Activated CD8-positive, alpha-beta T cell treated with anti-CD3 and anti-CD28 coated beads for 36 hours (primary cell): ENCODE data around the gene FAM120A. TPM values are rescaled to one million over a fixed set of nuclear protein-coding genes. Genes with fewer than 3 reads are reported as not detected.

ENCODE experiments used
- ATAC-seq: fragments of 200-7000 bp; cut with Tn5 transposase; one replicate; pipeline ENCODE4 v1.10.0; 2021; ENCODE audit warnings: mild to moderate bottlenecking, moderate library complexity
- CTCF ChIA-PET: fragments of 350-600 bp; sonication (Branson Sonifier 250); formaldehyde crosslinking; loops from one replicate; lab custom pipeline; 2021; ENCODE audit warnings: antibody characterized with exemption; lab: Charles Lee
- POLR2A ChIA-PET: fragments of 350-600 bp; sonication (Branson Sonifier 250); formaldehyde crosslinking; loops from one replicate; lab custom pipeline; 2021; ENCODE audit warnings: antibody characterized with exemption; lab: Charles Lee
- DNase-seq: peaks from one replicate; pipeline ENCODE4 v3.0.0-alpha.2; 2020
- H3K27ac Mint-ChIP-seq: one replicate; pipeline ENCODE4 v1.8.0; 2021; ENCODE audit warnings: mild to moderate bottlenecking, mixed read lengths
- H3K27me3 Mint-ChIP-seq: one replicate; pipeline ENCODE4 v1.8.0; 2021; ENCODE audit warnings: mixed read lengths
- H3K36me3 Mint-ChIP-seq: one replicate; pipeline ENCODE4 v1.8.0; 2021; ENCODE audit warnings: low read depth, mixed read lengths
- H3K4me1 Mint-ChIP-seq: one replicate; pipeline ENCODE4 v1.8.0; 2021; ENCODE audit warnings: low read depth, mixed read lengths
- H3K4me3 Mint-ChIP-seq: one replicate; pipeline ENCODE4 v1.8.0; 2021; ENCODE audit warnings: mild to moderate bottlenecking, moderate library complexity, mixed read lengths
- H3K9me3 Mint-ChIP-seq: one replicate; pipeline ENCODE4 v1.8.0; 2021; ENCODE audit warnings: mixed read lengths
- intact Hi-C: fragments of 100-400 bp; cut with micrococcal nuclease; formaldehyde crosslinking; loops from one replicate; pipeline ENCODE4 v1.10.0; 2022
- total RNA-seq, 2 experiments: library from RNA; stranded (reverse); gene quantifications; one replicate each; pipeline ENCODE4 v1.2.3, GENCODE V29; 2021
- TF ChIP-seq, protein P1 (sequence below): fragments of 200-600 bp; IDR thresholded peaks from one replicate; pipeline ENCODE4 v1.8.0; 2022; ENCODE audit warnings: antibody characterized with exemption, mild to moderate bottlenecking

FAM120A gene
- total RNA-seq, 2 experiments from 2014 or later, result 121 to 125 TPM

GRCh38 chr9:93578844-93579243, 127.4 kb downstream of the FAM120A start:
- no peak overlapping the region for H3K27ac Mint-ChIP-seq
- peaks cover 6% of the 10 kb centered on the region for H3K36me3 Mint-ChIP-seq
- ATAC-seq (no peak), DNase-seq (no peak)
- TF ChIP-seq, protein P1, sequence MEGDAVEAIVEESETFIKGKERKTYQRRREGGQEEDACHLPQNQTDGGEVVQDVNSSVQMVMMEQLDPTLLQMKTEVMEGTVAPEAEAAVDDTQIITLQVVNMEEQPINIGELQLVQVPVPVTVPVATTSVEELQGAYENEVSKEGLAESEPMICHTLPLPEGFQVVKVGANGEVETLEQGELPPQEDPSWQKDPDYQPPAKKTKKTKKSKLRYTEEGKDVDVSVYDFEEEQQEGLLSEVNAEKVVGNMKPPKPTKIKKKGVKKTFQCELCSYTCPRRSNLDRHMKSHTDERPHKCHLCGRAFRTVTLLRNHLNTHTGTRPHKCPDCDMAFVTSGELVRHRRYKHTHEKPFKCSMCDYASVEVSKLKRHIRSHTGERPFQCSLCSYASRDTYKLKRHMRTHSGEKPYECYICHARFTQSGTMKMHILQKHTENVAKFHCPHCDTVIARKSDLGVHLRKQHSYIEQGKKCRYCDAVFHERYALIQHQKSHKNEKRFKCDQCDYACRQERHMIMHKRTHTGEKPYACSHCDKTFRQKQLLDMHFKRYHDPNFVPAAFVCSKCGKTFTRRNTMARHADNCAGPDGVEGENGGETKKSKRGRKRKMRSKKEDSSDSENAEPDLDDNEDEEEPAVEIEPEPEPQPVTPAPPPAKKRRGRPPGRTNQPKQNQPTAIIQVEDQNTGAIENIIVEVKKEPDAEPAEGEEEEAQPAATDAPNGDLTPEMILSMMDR, result no peak
- H3K4me3 Mint-ChIP-seq, result peak overlapping the region; percentile 17
- peaks cover 34% of the 10 kb centered on the region for H3K4me1 Mint-ChIP-seq
- POLR2A ChIA-PET, result interaction anchor here (0.9 to 1.8 kb wide), 2 partner anchors 9 to 11 kb away, joined by 3 read pairs; no protein-coding TSS in a partner anchor
- CTCF ChIA-PET, result interaction anchor here (1.2 kb wide), 1 partner anchor 12 kb away, joined by 10 read pairs; no protein-coding TSS in a partner anchor
- intact Hi-C loops, result no loop called here
- no peaks in the 10 kb centered on the region for H3K27me3 Mint-ChIP-seq
- H3K9me3 Mint-ChIP-seq, result peaks cover 4% of the 10 kb centered on the region

DNA sequence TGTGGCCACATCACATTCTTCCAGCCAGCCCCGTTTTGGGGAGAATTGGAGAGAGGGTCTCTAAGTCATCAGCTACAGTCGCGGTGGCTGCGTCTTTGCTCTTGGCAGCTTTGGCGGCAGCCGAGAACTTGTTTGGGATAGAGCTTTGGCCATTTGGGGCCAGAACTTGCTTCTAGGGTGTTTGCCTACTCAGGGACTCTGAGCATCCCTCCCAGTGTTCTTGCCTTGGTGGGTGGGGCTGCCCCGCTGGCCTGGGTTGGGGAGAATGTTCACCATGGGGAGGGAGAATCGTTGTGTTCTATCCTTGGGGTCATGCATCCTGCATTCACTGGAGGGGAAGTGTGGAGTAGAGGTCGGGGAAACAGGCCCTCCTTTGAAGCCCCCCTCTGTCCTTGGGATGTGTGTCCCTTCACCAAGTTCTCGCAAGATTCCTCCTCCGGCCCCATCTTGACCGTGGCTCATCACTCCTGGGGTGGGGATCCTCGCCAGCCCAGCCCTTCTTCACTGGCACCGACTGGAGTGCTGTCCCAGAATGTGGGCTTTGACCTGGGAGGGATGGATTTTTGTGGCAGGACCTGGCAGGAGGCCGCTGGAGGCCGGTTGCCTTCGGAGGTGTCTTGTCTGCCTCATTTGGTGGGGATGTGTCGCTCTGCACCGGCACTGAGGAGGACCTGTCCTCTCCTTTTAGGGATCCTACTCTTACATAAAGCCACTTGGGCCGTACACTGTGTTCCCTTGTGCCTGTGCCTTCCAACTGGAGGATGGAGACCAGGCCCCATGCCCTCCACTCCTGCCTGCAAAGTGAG, 128.4 kb downstream of the FAM120A start:
- H3K27me3 Mint-ChIP-seq, result no peaks in the 10 kb centered on the region
- peaks cover 12% of the 10 kb centered on the region for H3K9me3 Mint-ChIP-seq
- no peak for DNase-seq
- ChIA-PET POLR2A (interaction anchor here (1.0 kb wide), 1 partner anchor 13 kb away, joined by 4 read pairs; no protein-coding TSS in a partner anchor), CTCF (interaction anchor here (3.6 kb wide), 1 partner anchor 14 kb away, joined by 23 read pairs; no protein-coding TSS in a partner anchor)
- H3K4me3 Mint-ChIP-seq, result no peak overlapping the region
- TF ChIP-seq, protein P1, result no peak
- peaks cover 14% of the 10 kb centered on the region for H3K36me3 Mint-ChIP-seq
- H3K4me1 Mint-ChIP-seq, result peaks cover 38% of the 10 kb centered on the region
- intact Hi-C loops, result no loop called here
- no peak overlapping the region for H3K27ac Mint-ChIP-seq
- no peak for ATAC-seq

DNA sequence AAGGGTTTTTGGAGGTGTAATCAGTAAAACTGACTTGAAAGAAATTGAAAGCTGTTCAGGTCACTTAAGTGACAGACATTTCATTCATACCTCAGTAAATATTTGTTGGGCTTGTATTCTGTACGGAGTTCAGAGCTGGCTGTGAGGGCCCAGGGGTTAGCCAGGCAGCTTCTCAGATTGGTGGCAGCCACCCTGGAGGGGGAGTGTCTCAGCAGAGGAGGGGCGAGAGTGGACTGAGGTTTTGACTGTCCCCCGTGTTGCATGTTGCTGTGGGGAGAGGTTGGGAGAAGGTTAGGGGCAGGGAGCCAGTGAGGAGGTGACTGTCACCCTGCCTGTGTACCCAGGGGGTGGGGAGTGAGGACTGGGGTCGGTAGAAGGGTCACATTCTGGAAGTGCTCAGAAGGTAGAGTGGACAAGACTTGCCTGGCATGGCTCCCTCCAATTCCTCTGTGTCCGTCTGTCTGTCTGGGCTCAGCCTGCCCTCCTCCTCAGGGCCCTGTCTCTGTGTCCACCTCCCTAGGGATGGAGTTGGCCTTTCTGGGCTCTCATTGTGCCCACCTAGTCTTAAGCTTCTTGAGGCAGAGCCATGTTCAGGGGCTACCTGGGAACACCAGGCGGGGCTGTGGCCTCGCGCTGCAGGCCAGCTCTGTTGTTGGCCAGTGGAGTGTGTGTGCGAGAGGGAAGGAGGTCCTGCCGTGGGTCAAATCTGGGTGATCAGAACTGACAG, 129.3 kb downstream of the FAM120A start:
- Mint-ChIP-seq H3K36me3 (peaks cover 14% of the 10 kb centered on the region), H3K4me1 (peaks cover 30% of the 10 kb centered on the region), H3K4me3 (no peak overlapping the region), H3K27ac (no peak overlapping the region), H3K27me3 (no peaks in the 10 kb centered on the region), H3K9me3 (peaks cover 12% of the 10 kb centered on the region)
- intact Hi-C loops, result no loop called here
- DNase-seq, result no peak
- no peak for ATAC-seq
- POLR2A ChIA-PET, result interaction anchor here (1.0 kb wide), 1 partner anchor 12 kb away, joined by 4 read pairs; no protein-coding TSS in a partner anchor
- TF ChIP-seq, protein P1, result no peak
- CTCF ChIA-PET, result interaction anchor here (3.6 kb wide), 1 partner anchor 15 kb away, joined by 23 read pairs; no protein-coding TSS in a partner anchor

DNA sequence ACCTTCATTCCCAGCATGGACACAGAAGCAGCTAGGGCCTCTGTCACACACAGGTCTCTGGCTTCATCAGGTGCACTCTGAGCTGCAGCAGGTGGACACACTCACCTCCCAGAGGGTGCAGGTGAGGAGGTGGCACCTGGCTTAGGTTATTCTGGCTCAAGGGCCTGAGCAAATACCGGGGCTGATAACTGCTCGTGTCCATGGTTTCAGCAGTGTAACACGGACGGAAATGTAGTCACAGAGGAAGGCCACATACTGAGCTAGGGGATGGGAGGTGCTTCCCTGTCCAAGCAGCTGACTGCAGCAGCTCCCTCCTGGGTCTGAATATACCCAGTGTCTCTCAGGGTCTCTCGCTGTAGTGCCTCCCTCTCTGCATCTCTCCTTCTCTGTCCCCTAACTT, 130.6 kb downstream of the FAM120A start:
- Mint-ChIP-seq H3K4me3 (no peak overlapping the region), H3K36me3 (peaks cover 14% of the 10 kb centered on the region)
- POLR2A ChIA-PET, result no interaction called here

More for the DNA sequence above, 130.6 kb downstream of the FAM120A start:
- TF ChIP-seq, protein P1, result no peak
- Mint-ChIP-seq H3K4me1 (peaks cover 37% of the 10 kb centered on the region), H3K27me3 (no peaks in the 10 kb centered on the region), H3K9me3 (peaks cover 12% of the 10 kb centered on the region), H3K27ac (no peak overlapping the region)
- intact Hi-C loops, result no loop called here
- CTCF ChIA-PET, result interaction anchor here (3.6 kb wide), 1 partner anchor 16 kb away, joined by 23 read pairs; no protein-coding TSS in a partner anchor
- ATAC-seq, result no peak
- no peak for DNase-seq
